HepG2 (cell line): ENCODE results near the gene FRMD6. TPM values are rescaled to one million over a fixed set of nuclear protein-coding genes. Genes with fewer than 3 reads are reported as not detected.

Experiments
- ATAC-seq: fragments of 200-7000 bp; cut with Tn5 transposase; 3 replicates; pipeline ENCODE4 v1.9.1; 2020; ENCODE audit warnings: mild to moderate bottlenecking, moderate library complexity
- BruUV-seq: library from RNA; stranded (reverse); fragments of 400-500 nt; replicated peaks from 2 replicates; lab custom pipeline; 2021; lab: Mats Ljungman, UMichigan
- CTCF ChIA-PET: fragments of 300-600 bp; formaldehyde crosslinking; extraction: SDS; loops from one replicate; lab custom pipeline; 2021; ENCODE audit warnings: low total read pairs, inconsistent platforms, low intra/inter-chr PET ratio; lab: Yijun Ruan, JAX
- POLR2A ChIA-PET: fragments of 350-600 bp; sonication (Branson Sonifier 250); formaldehyde crosslinking; loops from one replicate; lab custom pipeline; 2020; ENCODE audit warnings: antibody characterized with exemption, inconsistent platforms; lab: Yijun Ruan, JAX
- DNase-seq: peaks from one replicate; pipeline ENCODE4 v3.0.0-alpha.2; 2015; ENCODE audit warnings: low spot score
- FAIRE-seq: peaks from 3 replicates; lab custom pipeline; 2011; peaks lifted over from hg19 to GRCh38; lab: Jason Lieb, UNC
- H2AFZ ChIP-seq: one replicate; pipeline ENCODE4 v1.6.1; 2011; ENCODE audit warnings: low read length, inconsistent platforms
- H3K27ac ChIP-seq: fragments of 300-600 bp; 3 replicates; pipeline ENCODE4 v1.8.0; 2011; ENCODE audit warnings: mixed run types, mild to moderate bottlenecking, mixed read lengths, low read length, inconsistent platforms; ENCODE audit not compliant: insufficient read depth; ENCODE audit errors: extremely low read length
- H3K27me3 ChIP-seq, 2 experiments: fragments of 200-600 bp in 1 of 2; 2 replicates in 1 of 2; 3 replicates in 1 of 2; pipeline versions ENCODE4 v1.6.0 to v1.8.0; 2011; ENCODE audit warnings: low read length in 2 of 2, mild to moderate bottlenecking in 2 of 2, moderate library complexity in 2 of 2, inconsistent platforms in 1 of 2; ENCODE audit not compliant: insufficient read depth in 2 of 2, control insufficient read depth in 1 of 2
- H3K36me3 ChIP-seq, 2 experiments: fragments of 200-600 bp in 1 of 2; replicated peaks in 1 of 2; 2 replicates in 1 of 2; 3 replicates in 1 of 2; pipeline versions ENCODE4 v1.5.1 to v1.8.0; 2011; ENCODE audit warnings: low read length in 2 of 2, inconsistent platforms in 1 of 2; ENCODE audit not compliant: insufficient read depth in 2 of 2, control insufficient read depth in 1 of 2
- H3K4me1 ChIP-seq: 2 replicates; pipeline ENCODE4 v1.5.1; 2012; ENCODE audit warnings: low read length, inconsistent platforms; ENCODE audit not compliant: insufficient read depth
- H3K4me2 ChIP-seq: 2 replicates; pipeline ENCODE4 v1.6.0; 2011; ENCODE audit warnings: low read depth, low read length, inconsistent platforms
- H3K4me3 ChIP-seq, 3 experiments: fragments of 200-600 bp in 1 of 3; sonication (generic), shearing (Covaris generic) in 1 of 3; replicated peaks in 1 of 3; 2 replicates each; pipeline ENCODE4 v1.5.1; 2011 to 2016; ENCODE audit warnings: low read length in 3 of 3, inconsistent platforms in 2 of 3, low read depth in 2 of 3, mild to moderate bottlenecking in 2 of 3, control low read depth in 1 of 3, mixed read lengths in 1 of 3; ENCODE audit not compliant: insufficient read depth in 1 of 3
- H3K79me2 ChIP-seq: one replicate; pipeline ENCODE4 v1.6.1; 2011; ENCODE audit warnings: low read length, inconsistent platforms; ENCODE audit not compliant: insufficient read depth
- H3K9ac ChIP-seq: 2 replicates; pipeline ENCODE4 v1.6.0; 2011; ENCODE audit warnings: mild to moderate bottlenecking, low read depth, low read length, inconsistent platforms; ENCODE audit not compliant: insufficient read depth
- H3K9me3 ChIP-seq: 2 replicates; pipeline ENCODE4 v1.5.1; 2012; ENCODE audit warnings: mild to moderate bottlenecking, low read length
- H4K20me1 ChIP-seq: 2 replicates; pipeline ENCODE4 v1.6.0; 2011; ENCODE audit warnings: inconsistent platforms, mild to moderate bottlenecking, low read length, moderate library complexity; ENCODE audit not compliant: insufficient read depth
- ARNT ChIP-seq: fragments of 450-650 bp; IDR thresholded peaks from 2 replicates; pipeline ENCODE4 v1.6.1; 2017
- CENPT ChIP-seq: sonication (generic); formaldehyde crosslinking; IDR thresholded peaks from 2 replicates; pipeline ENCODE4 v1.8.0; 2022; ENCODE audit warnings: low read depth, mild to moderate bottlenecking, moderate library complexity, missing genetic modification reagents
- CSRNP1 ChIP-seq: sonication (generic); formaldehyde crosslinking; IDR thresholded peaks from 2 replicates; pipeline ENCODE4 v1.8.1; 2023; ENCODE audit warnings: mild to moderate bottlenecking, missing genetic modification reagents
- ETV6 ChIP-seq: sonication (generic); formaldehyde crosslinking; conservative IDR thresholded peaks from 2 replicates; pipeline ENCODE4 v1.4.0; 2020; ENCODE audit warnings: missing genetic modification reagents
- FOSL1 ChIP-seq: sonication (generic); formaldehyde crosslinking; IDR thresholded peaks from 2 replicates; pipeline ENCODE4 v1.9.0; 2021; ENCODE audit warnings: missing genetic modification reagents, borderline replicate concordance
- KIAA2018 ChIP-seq: sonication (generic); formaldehyde crosslinking; IDR thresholded peaks from 2 replicates; pipeline ENCODE4 v1.5.0; 2020; ENCODE audit warnings: mild to moderate bottlenecking, missing genetic modification reagents, borderline replicate concordance
- MYNN ChIP-seq: sonication (generic); formaldehyde crosslinking; IDR thresholded peaks from 2 replicates; pipeline ENCODE4 v1.4.0; 2020; ENCODE audit warnings: mild to moderate bottlenecking, low read depth, missing genetic modification reagents
- PLSCR1 ChIP-seq: sonication (generic); formaldehyde crosslinking; IDR thresholded peaks from 2 replicates; pipeline ENCODE4 v1.5.0; 2020; ENCODE audit warnings: missing genetic modification reagents, mild to moderate bottlenecking, borderline replicate concordance
- RARG ChIP-seq: sonication (generic); formaldehyde crosslinking; IDR thresholded peaks from 2 replicates; pipeline ENCODE4 v1.4.0; 2020; ENCODE audit warnings: low read depth, mild to moderate bottlenecking, missing genetic modification reagents
- ZFP1 ChIP-seq: IDR thresholded peaks from 2 replicates; pipeline ENCODE4 v1.6.1; 2016
- ZNF367 ChIP-seq: sonication (generic); formaldehyde crosslinking; IDR thresholded peaks from 2 replicates; pipeline ENCODE4 v1.4.0; 2020; ENCODE audit warnings: missing genetic modification reagents, borderline replicate concordance
- ZNF784 ChIP-seq: sonication (generic); formaldehyde crosslinking; IDR thresholded peaks from 2 replicates; pipeline ENCODE4 v1.5.1; 2020; ENCODE audit warnings: missing genetic modification reagents, mild to moderate bottlenecking, borderline replicate concordance
- ZSCAN31 ChIP-seq: sonication (generic); formaldehyde crosslinking; IDR thresholded peaks from 2 replicates; pipeline ENCODE4 v1.5.0; 2020; ENCODE audit warnings: low read depth, mild to moderate bottlenecking, missing genetic modification reagents
- WGBS: methylation state at CpG from one replicate; pipeline ENCODE4 v1.1.6; 2017; ENCODE audit warnings: low lambda C conversion rate; 5-methylcytosine and 5-hydroxymethylcytosine counted together
- in situ Hi-C: cut with HindIII; loops from 2 replicates; pipeline ENCODE4 v1.10.0; 2017; ENCODE audit warnings: low pct_unique_long_range_greater_than_20kb; ENCODE audit not compliant: extremely low pct_ligation_motif_present
- intact Hi-C: fragments of 100-400 bp; cut with micrococcal nuclease; formaldehyde crosslinking; loops from one replicate; pipeline ENCODE4 v1.10.0; 2022; ENCODE audit not compliant: unreplicated experiment
- polyA plus RNA-seq, 8 experiments: library from polyadenylated mRNA; depleted of rRNA in 3 of 8; stranded (reverse) in 7 of 8; unstranded in 1 of 8; fragments of >200 nt; fragmentation: Illumina TruSeq in 4 of 8; extraction: Trizol in 4 of 8; gene quantifications; 2 replicates each; pipeline versions ENCODE4 v1.2.1 to v1.2.3, GENCODE V29; 2011 to 2016; ENCODE audit warnings: low read depth in 4 of 8, missing spikeins in 1 of 8, mixed read lengths in 1 of 8; ENCODE audit not compliant: insufficient read depth in 1 of 8
- total RNA-seq, 5 experiments: library from RNA; depleted of rRNA; stranded (reverse); fragments of >200 nt; fragmentation: Illumina TruSeq; extraction: Trizol; gene quantifications; 2 replicates each; pipeline ENCODE4 v1.2.3, GENCODE V29; 2016; ENCODE audit warnings: low read depth in 1 of 5

The FRMD6 gene
- total and polyA plus RNA-seq, 2 of the 13 experiments (the other 11 are each of a cell fraction or from before 2014, with no cell fraction given) = 2.4 to 5.4 TPM

GRCh38 chr14:51730098-51730497 lies 78.4 kb downstream of the FRMD6 start:
- intact Hi-C loops = no loop called here
- DNase-seq = no peak
- H2AFZ ChIP-seq = no peak overlapping the region
- no peaks in the 10 kb centered on the region; a peak in 1 of 5 replicates for H3K27me3 ChIP-seq
- CTCF ChIA-PET = no interaction called here
- no peaks in the 10 kb centered on the region for H4K20me1 ChIP-seq
- H3K79me2 ChIP-seq = no peaks in the 10 kb centered on the region
- 98% methylated on average over 1 of the region's 1 CpG for WGBS
- H3K4me3 ChIP-seq = no peak overlapping the region
- H3K27ac ChIP-seq = no peak overlapping the region
- POLR2A ChIA-PET = no interaction called here
- no peak for FAIRE-seq
- no peaks in the 10 kb centered on the region for H3K36me3 ChIP-seq
- H3K9me3 ChIP-seq = no peaks in the 10 kb centered on the region
- no peak overlapping the region for H3K9ac ChIP-seq
- in situ Hi-C loops = no loop called here
- ATAC-seq = no peak
- no TSS peak for BruUV-seq
- no peaks in the 10 kb centered on the region for H3K4me1 ChIP-seq
- no peak overlapping the region for H3K4me2 ChIP-seq
- TF ChIP-seq ZFP1 (CRISPR knock-in tag) (no peak), ARNT (no peak), PLSCR1 (CRISPR knock-in tag) (no peak), KIAA2018 (CRISPR knock-in tag) (no peak), FOSL1 (no peak), ZNF784 (CRISPR knock-in tag) (no peak), CENPT (CRISPR knock-in tag) (no peak), CSRNP1 (CRISPR knock-in tag) (no peak), ETV6 (no peak), ZSCAN31 (CRISPR knock-in tag) (no peak), ZNF367 (CRISPR knock-in tag) (no peak), RARG (no peak), MYNN (no peak)
